Uterus (tissue), 4 donors: ENCODE data around the gene CCDC134. TPM values are rescaled to one million over a fixed set of nuclear protein-coding genes. Genes with fewer than 3 reads are reported as not detected.

Source experiments
- DNase-seq, 2 donors: peaks; one replicate each; pipeline ENCODE4 v3.0.0-alpha.2; 2019 to 2020
- H3K27ac ChIP-seq, 2 donors: fragments of 200-600 bp; sonication (generic); 1 replicate in 1 of 2; 2 replicates in 1 of 2; pipeline ENCODE4 v1.5.1; 2016 to 2018
- H3K27me3 ChIP-seq, 2 donors: fragments of 200-600 bp; sonication (generic); one replicate each; pipeline ENCODE4 v1.5.1; 2018 to 2019; ENCODE audit warnings: control low read depth in 1 of 2
- H3K36me3 ChIP-seq, 2 donors: fragments of 200-600 bp; sonication (generic); one replicate each; pipeline ENCODE4 v1.5.1; 2019; ENCODE audit warnings: control low read depth in 1 of 2
- H3K4me1 ChIP-seq, 2 donors: fragments of 200-600 bp; sonication (generic); one replicate each; pipeline ENCODE4 v1.5.1; 2018 to 2019; ENCODE audit warnings: control low read depth in 1 of 2
- H3K4me3 ChIP-seq, 2 donors: fragments of 200-600 bp; sonication (generic); 1 replicate in 1 of 2; 2 replicates in 1 of 2; pipeline ENCODE4 v1.5.1; 2018 to 2019; ENCODE audit warnings: mild to moderate bottlenecking in 1 of 2
- H3K9me3 ChIP-seq, 2 donors: fragments of 200-600 bp; sonication (generic); one replicate each; pipeline ENCODE4 v1.5.1; 2019; ENCODE audit warnings: control low read depth in 1 of 2
- POLR2A ChIP-seq, 2 donors: fragments of 450-650 bp; IDR thresholded peaks; one replicate each; pipeline ENCODE4 v1.6.1; 2016; ENCODE audit warnings: antibody characterized with exemption in 2 of 2, mild to moderate bottlenecking in 1 of 2, moderate library complexity in 1 of 2
- intact Hi-C: fragments of 100-400 bp; cut with DNase I; formaldehyde crosslinking; loops from one replicate; pipeline ENCODE4 v1.15.1; 2023; ENCODE audit warnings: low total_unique reads
- total RNA-seq, 4 donors: library from RNA; depleted of rRNA in 3 of 4; stranded (reverse); fragments of >200 nt in 3 of 4; gene quantifications; one replicate each; pipeline versions ENCODE4 v1.1.0 to v1.2.4, GENCODE V29; 2014 to 2023
- TF ChIP-seq, protein P1 (sequence below), 4 experiments: fragments of 200-600 bp in 2 of 4; fragments of 450-650 bp in 2 of 4; sonication (generic) in 2 of 4; IDR thresholded peaks; one replicate each; pipeline ENCODE4 v1.5.1; 2016 to 2019; ENCODE audit warnings: antibody characterized with exemption in 4 of 4, mild to moderate bottlenecking in 2 of 4, moderate library complexity in 1 of 4
- donor health status: DM: yes; HTN: yes; CAD: no.

Gene CCDC134
- total RNA-seq, 4 donors from 2014 or later: 4.1 to 24.3 (median 11.0) TPM

DNA sequence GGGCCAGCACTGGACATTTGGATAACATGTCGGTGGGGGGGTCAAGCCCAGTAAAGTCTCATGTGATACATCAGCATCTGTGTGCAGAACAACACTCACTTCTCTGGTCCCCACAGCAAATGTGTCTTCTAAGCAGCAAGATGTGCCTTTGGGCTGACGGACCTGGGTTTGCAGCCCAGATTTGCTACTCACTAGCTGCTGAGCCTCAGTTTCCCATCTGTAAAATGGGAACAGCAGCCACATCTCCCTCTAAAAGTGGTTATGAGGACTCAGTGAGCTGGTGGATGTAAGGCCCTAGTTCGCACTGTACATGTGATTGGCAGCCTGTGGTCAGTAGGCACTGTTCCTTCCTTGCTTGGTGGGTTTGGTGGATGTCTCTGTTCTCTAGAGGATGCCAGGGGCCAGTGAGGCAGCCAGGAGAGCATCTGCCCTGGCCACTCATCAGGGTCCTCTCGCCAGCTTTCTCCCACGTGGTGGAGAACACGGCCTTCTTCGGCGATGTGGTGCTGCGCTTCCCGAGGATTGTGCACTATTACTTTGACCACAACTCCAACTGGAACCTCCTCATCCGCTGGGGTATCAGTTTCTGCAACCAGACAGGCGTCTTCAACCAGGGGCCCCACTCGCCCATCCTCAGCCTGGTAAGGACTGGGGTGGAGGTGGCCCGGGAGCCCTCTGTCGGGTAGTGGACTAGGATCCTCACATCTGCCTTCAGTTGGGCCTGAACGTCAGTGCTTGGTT is 12.5 kb downstream of the CCDC134 start:
- intact Hi-C loops: no loop called here
- Histone ChIP-seq H3K9me3 (no peaks in the 10 kb centered on the region), H3K36me3 (no peaks in the 10 kb centered on the region), H3K4me1 (no peaks in the 10 kb centered on the region), H3K27me3 (no peaks in the 10 kb centered on the region), H3K27ac (no peak overlapping the region), H3K4me3 (no peak overlapping the region)
- DNase-seq: no peak
- TF ChIP-seq, protein P1, sequence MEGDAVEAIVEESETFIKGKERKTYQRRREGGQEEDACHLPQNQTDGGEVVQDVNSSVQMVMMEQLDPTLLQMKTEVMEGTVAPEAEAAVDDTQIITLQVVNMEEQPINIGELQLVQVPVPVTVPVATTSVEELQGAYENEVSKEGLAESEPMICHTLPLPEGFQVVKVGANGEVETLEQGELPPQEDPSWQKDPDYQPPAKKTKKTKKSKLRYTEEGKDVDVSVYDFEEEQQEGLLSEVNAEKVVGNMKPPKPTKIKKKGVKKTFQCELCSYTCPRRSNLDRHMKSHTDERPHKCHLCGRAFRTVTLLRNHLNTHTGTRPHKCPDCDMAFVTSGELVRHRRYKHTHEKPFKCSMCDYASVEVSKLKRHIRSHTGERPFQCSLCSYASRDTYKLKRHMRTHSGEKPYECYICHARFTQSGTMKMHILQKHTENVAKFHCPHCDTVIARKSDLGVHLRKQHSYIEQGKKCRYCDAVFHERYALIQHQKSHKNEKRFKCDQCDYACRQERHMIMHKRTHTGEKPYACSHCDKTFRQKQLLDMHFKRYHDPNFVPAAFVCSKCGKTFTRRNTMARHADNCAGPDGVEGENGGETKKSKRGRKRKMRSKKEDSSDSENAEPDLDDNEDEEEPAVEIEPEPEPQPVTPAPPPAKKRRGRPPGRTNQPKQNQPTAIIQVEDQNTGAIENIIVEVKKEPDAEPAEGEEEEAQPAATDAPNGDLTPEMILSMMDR (IDR thresholded peaks at IDR 0.05): no peak
- no peak for TF ChIP-seq POLR2A (IDR thresholded peaks at IDR 0.05)

DNA sequence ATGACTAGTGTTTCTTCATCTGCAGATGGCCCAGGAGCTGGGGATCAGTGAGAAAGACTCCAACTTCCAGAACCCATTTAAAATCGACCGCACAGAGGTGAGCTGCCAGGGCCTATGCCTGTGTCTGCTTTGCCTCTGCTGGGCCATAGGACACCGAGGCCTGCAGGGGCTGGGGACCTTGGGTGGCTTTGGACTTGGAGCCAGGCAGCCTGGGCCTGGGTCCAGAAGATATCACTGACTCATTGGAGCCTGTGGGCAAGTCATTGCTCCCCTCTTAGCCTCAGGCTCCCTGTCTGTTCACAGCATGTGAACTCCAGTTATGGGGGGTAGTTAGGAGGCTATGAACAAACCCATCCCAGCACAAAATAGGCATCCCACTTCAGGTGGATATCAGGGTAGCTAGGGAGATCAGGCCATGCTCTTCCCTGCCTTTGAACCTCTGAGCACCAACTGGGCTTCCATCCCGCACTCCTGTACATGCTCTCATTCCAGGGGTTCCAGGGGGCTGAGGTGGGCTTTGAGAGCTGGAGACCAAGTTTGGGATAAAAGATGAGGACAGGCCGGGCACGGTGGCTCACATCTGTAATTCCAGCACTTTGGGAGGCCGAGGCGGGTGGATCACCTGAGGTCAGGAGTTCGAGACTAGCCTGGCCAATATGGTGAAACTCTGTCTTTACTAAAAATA is 13.4 kb downstream of the CCDC134 start:
- Histone ChIP-seq H3K36me3 (no peaks in the 10 kb centered on the region), H3K27me3 (no peaks in the 10 kb centered on the region), H3K9me3 (no peaks in the 10 kb centered on the region), H3K27ac (no peak overlapping the region), H3K4me3 (no peak overlapping the region), H3K4me1 (no peaks in the 10 kb centered on the region)
- TF ChIP-seq, protein P1 (IDR thresholded peaks at IDR 0.05): no peak
- no peak for TF ChIP-seq POLR2A (IDR thresholded peaks at IDR 0.05)
- DNase-seq: no peak
- intact Hi-C loops: no loop called here

DNA sequence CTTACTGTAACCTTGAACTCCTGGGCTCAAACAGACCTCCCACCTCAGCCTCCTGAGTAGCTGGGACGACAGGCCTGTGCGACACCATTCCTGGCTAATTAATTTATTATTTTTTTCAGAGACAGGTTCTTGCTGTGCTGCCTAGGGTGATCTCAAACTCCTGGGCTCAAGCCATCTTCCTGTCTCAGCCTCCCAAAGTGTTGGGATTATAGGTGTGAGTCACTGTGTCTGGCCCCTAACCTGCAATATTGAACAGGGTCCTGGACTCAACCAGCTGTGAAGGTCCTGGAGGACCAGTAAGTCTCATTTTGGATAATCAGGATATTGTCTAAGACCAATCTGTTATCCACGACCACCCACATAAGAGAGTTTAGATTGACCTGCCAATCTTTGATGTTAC is 15.2 kb downstream of the CCDC134 start:
- TF ChIP-seq, protein P1 (IDR thresholded peaks at IDR 0.05): no peak
- TF ChIP-seq POLR2A (IDR thresholded peaks at IDR 0.05): no peak

DNA sequence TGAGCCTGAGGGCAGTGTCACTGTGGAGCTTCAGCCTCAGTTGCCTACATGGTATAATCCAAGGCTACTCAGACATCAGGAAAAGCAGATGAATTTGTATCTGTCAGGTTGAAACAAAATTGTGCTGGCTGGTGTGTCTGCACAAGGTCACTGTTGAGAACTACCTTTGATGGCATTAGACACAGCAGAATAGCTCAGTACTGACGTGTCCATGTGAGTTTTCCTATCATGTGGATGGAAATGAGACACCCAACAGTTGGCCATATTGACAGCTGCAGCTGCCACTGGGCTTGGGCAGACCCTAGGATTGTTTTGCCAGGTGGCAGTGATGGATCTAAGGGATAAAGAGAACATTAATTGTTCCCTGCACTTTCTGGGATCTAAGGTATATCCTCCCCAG is 15.8 kb downstream of the CCDC134 start:
- no peaks in the 10 kb centered on the region for H3K9me3 ChIP-seq
- no peaks in the 10 kb centered on the region for H3K36me3 ChIP-seq
- intact Hi-C loops: no loop called here
- no peak overlapping the region for H3K27ac ChIP-seq
- TF ChIP-seq, protein P1 (IDR thresholded peaks at IDR 0.05): no peak
- TF ChIP-seq POLR2A (IDR thresholded peaks at IDR 0.05): no peak
- H3K4me3 ChIP-seq: no peak overlapping the region
- no peaks in the 10 kb centered on the region for H3K4me1 ChIP-seq
- DNase-seq: no peak
- H3K27me3 ChIP-seq: no peaks in the 10 kb centered on the region

More for the DNA sequence above, 15.2 kb downstream of the CCDC134 start:
- intact Hi-C loops: no loop called here
- no peaks in the 10 kb centered on the region for H3K9me3 ChIP-seq
- H3K27ac ChIP-seq: no peak overlapping the region
- H3K4me1 ChIP-seq: no peaks in the 10 kb centered on the region
- DNase-seq: no peak
- no peak overlapping the region for H3K4me3 ChIP-seq
- no peaks in the 10 kb centered on the region for H3K27me3 ChIP-seq
- H3K36me3 ChIP-seq: no peaks in the 10 kb centered on the region

DNA sequence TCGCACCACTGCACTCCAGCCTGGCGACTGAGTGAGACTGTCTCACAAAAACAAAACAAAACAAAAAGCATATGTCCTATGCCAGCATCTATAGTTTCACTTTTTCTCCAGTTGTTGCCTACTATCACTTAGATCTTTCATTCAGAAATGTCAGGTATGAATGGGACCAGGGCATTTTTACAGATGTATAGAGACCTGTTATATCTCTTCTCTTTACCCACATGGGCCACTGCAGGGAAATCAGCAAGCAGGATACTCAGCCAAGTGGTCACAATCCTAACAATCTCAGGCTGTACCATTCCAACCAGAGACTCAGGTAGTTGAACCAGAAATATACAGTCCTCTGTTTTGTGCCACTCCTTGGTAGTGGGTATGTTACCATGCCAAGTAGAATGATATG is 16.4 kb downstream of the CCDC134 start:
- intact Hi-C loops: no loop called here
- TF ChIP-seq, protein P1 (IDR thresholded peaks at IDR 0.05): no peak
- TF ChIP-seq POLR2A (IDR thresholded peaks at IDR 0.05): no peak
- no peak for DNase-seq

More for the DNA sequence above, 16.4 kb downstream of the CCDC134 start:
- Histone ChIP-seq H3K9me3 (no peaks in the 10 kb centered on the region), H3K4me1 (no peaks in the 10 kb centered on the region), H3K27me3 (no peaks in the 10 kb centered on the region), H3K4me3 (no peak overlapping the region), H3K27ac (no peak overlapping the region), H3K36me3 (no peaks in the 10 kb centered on the region)
